Pulmonary artery endothelial cell (primary cell): ENCODE results near the gene ACHE. TPM values are rescaled to one million over a fixed set of nuclear protein-coding genes. Genes with fewer than 3 reads are reported as not detected.

ENCODE experiments used
- DNase-seq: peaks from one replicate; pipeline ENCODE4 v3.0.0-alpha.2; 2011; ENCODE audit warnings: low read depth, low spot score
- total RNA-seq: library from RNA; depleted of rRNA; stranded (reverse); fragments of >200 nt; gene quantifications from 2 replicates; pipeline ENCODE4 v1.2.3, GENCODE V29; 2014

The ACHE gene
- total RNA-seq, 1 donor from 2014 or later, result 0.33 TPM

DNA sequence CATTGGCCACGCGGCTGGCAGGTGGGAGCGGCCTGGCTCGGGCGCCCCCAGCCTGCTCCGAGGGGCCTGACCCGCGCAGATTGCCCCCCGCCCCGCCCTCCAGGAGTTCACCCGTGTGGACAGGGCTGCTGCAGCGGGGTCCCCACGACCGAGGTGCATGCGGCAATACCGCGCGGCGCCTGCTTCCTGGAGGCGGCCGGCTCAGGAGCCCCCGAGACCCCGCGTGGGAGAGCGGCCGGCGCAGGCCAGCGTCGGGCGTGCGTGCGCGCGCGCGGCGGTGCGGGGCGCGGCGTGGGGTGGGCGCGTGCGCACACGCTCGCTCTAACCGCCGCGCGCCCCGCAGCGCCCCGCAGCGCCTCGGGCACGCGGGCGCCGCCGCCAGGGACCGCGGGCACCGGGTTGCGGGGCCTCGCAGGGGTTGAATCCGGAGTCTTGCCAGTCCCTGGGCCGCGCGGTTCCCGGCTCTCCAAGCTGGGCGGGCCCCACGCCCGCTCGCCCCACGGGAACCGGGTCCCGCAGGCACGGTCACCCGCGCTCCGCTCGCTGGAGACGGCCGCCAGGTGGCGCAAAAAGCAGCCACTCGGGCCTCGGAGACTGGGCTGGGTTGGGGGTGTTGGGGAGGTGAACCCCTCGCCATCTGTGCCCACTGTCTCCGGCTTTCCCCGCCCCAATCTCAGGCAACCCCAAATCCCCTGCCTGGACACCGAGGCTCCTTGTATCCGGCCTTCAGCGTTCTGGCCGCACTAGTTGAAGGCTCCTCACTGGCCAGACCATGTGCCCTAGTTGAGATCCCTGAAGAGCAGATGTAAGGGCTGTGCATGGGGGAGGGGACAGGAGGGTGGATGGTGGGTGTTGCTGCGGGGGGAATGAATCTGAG lies 1.3 kb upstream of the ACHE start:
- no peak for DNase-seq

DNA sequence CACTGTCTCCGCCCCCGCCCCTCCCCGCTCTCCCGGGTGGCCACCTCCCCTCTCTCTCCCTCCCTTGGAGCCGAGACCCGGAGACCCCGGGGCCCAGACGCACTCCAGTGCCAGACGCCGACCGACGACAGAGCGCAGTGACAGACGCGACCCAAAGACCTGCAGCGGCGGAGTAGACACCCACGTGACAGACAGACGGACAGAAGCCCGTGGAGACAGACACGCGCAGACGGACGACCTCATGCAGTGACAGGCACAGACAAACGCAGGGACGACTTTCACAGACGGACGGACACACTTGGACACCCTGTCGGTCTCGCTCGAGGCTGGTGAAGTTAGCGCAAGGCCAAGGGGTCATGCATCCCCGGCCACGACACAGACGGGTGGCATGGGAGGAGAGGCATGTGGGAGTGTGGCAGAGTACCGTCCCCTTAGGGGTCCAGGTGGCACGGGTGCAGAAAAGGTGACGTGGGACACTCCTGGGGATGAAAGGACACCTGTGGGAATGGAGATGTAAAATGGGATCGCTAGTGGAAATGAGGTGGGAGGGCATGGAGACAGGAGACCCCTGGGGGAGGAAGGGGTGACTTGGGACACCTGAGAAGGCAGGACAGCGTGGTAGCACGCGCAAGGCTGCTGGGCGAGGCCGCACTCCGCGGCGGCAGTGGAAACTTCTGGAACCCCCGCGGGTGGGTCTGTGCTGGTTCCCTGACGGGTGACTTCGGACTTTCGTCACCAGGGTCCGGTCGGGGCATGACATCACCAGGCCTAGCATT lies 456 bp upstream of the ACHE start:
- DNase-seq, result no peak

DNA sequence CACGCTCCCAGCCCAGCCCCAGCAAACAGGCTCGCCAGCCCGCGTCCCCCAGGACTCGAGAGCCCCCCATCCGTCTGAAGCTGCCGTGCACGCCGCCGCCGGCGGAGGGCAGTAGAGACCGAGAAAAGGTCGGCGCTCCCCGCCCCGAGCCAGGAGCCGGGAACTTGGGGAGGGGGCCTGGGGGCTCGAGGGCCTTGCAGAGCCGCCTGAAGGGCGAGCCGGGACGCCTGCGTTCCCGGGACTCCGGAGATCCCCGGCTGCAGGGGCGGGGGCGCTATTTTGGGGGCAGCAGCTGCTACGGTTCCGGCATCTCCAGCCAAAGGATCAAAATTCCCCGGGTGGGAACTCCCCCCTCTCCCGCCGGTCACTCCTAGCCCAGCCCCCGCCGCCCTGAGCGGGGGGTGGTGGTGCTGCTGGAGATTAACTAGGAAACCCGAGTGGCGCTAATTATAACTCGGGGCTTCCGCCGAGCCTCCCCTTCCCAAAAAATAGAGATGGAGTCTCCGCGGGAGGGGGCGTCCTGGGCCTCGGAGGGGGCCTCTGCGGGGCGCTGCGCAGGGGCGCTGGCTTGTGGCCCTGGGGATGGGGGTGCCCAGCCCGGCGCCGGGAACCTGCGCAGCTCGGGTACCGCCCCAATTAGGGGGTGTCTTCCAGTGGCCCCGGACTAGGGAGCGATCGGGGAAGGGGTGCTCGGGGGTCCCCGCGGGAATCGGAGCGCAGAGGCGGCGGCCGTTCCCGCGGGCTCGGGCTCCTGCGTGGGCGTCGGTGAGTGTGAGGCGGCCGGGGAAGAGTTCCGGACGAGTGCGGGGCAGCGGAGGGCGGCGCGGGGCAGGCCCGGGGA lies 608 bp downstream of the ACHE start:
- no peak for DNase-seq

DNA sequence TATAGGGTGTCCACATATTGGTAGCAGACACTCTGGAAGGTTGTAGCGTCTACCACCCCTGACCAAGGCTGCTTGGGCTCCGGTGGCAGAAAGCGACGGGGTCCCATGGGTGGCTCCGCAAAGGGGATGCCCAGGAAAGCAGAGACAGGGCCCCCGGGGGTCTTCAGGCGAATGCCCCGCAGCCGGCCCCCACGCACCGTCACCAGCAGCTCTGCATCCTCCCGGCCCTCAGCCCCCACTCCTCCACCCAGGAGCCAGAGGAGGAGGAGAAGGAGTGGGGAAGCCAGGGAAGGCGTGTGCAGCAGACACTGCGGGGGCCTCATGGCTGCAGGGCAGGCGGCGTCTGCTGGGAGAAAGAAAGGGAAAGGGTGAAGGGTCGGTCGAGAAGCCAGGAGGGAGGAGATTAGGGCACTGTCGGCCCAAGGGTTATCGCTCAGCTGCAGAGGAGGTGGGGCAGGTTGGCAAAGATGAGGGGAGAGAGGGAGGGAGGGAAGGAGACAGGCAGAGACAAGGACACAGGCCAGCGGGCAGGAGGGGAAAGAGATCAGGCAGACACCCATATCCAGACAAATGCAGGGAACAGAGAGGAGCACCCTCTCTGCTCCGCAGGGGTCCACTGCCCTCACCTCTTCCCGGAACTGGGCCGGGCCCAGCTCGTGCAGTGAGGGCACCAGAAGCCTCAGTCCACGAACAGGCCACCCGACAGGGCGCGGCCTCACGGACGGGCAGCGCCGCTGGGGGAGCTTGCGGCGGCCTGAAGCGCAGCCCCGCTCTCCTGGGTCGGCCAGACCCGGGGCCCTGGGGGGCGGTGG lies 1.6 kb downstream of the ACHE start:
- DNase-seq, result no peak

DNA sequence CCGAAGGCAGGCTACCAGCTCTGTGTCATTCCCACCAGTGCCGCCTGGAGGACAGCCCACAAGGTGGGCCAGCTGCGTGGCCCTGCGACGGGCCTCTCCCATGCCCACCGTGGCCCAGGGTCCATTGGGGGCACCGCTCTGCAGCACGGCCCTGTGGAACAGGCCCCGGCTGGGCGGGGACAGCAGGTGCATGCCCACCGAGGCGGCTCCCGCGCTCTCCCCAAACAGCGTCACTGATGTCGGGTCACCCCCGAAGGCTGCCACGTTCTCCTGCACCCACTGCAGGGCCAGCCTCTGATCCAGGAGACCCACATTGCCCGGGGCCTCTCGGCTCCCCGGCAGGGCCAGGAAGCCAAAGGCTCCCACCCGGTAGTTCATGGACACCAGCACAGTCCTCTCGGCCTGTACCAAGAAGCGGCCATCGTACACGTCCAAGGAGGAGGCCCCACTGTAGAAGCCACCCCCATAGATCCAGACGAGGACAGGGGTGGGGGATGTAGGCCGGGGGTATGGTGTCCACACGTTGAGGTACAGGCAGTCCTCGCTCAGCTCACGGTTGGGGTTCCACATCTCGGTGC lies 2.3 kb downstream of the ACHE start:
- DNase-seq, result no peak

DNA sequence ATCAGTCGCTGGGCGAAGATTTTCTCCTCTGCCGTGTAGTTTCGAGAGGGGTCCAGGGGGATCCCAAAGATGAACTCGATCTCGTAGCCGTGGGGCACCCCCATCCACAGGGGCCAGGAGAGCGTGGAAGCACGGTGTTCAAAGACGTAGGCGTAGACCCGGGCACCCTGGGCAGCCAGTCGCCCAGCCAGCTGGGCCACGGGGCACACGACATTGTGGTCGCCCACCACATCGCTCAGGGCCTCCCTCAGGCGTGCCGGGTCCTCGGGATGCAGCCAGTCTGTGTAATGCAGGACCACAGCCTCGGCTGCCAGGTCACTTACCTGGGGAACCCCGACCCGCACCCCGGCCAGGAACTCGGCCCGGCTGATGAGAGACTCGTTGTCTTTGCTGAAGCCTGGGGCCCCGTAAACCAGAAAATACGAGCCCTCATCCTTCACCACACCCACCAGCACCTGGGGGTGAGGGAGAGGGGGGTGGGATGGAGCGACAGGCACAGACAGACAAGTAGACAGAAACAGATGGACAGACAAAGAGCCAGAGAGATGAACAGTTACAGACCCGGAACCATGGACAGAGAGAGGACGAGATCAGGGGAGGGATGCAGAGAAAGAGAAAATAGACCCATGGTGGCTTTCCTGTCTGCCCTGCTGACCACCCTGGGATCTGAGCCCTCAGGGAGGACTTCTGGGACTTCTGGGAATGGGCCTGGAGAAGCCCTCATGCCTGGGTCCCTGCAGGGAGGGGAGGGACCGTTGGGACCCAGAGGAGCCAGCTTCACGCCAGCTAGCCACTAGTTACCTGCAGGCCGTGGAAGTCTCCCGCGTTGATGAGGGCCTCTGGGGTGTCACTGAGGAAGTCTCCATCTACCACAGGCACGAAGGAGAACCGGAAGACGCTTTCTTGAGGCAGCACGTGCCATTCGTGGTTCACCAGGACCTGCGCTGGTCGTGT lies 3.0 kb downstream of the ACHE start:
- DNase-seq, result no peak

DNA sequence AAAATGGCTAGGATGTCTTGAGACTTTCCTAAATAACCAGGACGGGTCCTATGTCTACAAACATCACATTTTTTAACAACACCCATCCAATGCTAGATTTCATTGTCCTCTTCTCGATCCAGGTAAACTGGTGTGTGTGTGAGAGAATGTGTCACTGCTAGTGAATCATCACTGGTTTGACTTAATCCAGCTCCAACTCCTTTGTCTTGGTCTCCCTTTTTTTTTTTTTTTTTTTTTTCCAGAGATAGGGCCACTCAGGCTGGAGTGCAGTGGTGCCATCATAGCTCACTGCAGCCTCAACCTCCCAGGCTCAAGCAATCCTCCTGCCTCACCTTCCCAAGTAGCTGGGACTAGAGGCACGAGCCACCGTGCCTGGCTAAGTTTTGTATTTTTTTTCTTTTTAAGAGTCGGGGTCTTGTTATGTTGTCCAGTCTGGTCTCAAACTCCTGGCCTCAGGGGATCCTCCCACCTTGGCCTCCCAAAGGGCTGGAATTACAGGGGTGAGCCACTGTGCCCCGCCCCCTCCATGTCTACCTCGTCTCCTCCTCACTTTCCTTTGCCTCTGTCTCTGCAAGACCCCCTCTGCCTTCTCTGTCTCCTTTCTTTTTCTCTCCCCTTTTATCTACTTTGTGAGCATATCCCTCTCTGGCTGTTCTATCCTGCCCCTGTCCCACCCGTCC lies 4.0 kb downstream of the ACHE start:
- no peak for DNase-seq

DNA sequence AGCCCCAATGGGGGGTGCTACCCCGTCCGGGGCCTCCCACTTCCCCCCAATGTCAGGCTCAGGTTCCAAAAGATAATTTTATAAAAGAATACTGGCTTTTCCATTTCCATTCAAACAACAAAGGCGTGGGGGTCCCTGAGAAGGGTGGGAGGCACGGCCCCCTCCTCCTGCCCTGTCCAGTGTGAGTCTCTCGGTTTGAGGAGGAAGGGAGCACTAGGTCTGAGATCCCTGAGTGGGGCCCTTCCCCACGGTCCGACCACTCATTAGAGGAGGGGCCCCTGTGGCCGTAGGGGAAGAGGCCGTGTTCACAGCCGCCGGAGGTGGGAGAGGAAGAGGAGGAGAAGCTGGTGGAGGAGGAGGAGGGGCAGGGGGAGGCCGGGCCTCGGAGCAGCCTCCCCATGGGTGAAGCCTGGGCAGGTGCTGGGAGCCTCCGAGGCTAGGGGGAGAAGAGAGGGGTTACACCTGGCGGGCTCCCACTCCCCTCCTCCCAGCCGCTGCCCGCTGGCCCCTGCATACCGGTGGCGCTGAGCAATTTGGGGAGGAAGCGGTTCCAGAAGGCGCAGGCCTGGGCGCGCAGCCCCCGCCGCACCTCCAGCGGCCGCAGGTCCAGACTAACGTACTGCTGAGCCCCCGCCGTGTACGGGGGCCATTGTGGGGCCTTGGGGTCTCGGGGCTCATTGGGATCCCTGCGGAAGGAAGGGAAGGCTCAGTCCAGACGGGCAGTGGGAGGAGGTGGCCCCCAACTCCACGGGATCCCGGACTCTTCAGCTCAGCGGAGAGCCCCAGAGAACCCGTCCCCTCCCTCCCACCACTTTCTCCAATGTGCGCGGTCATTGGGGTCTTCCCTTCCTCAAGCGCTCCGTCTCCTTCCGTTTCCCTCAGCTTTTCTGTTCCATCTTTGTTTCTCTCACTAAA lies 4.8 kb downstream of the ACHE start:
- DNase-seq, result no peak

DNA sequence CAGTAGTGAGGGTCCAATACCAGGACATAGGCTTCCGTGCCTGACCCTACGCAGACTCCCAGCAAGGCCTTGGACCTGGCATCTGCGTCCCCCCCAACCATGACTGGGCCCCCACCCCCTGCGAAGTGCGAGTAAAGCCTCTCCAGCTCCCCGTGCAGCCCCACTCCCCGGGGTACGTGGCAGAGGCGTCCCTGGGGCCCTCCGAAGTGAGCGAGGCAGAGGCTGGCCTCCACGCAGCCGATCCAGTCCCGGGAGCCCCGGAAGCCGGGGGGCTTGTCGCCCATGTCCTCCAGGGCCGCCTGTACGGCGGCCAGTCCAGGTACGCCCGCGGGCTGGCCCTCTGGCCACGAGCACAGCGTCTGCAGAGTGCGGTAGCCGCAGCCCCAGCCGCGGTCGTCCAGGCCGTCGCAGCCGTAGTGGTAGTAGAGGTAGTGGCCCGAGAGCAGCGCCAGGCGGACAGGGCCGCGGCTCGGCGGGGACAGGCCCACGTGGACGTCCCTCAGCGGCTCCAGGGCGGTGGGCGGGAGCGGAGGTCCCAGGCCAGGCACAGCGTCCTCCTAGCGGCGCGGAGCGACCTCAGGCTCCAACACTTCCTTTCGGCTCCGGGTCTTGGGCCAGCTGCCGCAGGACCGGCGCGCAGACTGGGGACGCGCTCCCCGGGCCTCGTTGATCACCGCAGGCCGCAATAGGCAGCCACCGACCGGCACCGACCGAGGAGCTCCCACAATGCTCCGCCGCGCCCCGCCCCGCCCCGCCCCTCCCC lies 6.5 kb downstream of the ACHE start, which contains the start of gene UFSP1:
Gene UFSP1, minus strand, starts transcription at position 728 of the 763 bp plus-strand sequence. Its CDS starts 444 bp downstream, at position 284.
- no peak for DNase-seq

DNA sequence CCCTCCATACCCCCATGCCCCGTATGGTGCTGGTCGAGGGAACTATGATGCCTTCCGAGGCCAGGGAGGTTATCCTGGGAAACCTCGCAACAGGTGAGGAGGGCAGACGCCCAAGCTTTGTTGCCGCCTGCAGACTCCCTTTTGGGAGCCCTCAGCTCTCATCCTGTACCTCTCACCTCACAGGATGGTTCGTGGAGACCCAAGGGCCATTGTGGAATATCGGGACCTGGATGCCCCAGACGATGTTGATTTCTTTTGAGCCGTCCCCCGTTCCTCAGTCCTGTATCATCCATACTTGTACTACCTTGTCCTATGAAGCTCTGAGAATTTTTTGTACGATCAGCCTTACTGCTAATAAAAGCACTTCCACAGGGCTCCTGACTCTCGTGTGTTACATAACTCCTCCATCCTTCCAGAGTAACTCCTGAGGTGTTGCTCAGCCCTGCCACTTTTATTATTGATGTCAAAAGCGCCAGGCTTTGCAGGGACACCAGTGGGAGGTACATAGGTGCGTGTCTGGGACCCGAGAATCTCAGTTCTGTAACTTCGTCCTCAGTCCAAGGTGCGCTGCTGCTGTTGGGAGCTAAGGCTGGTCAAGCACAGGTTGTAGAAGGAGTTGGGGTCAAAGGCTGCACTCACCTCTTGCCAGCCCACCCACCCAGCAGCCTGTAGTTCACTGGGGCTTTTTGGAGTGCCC lies 7.2 kb downstream of the ACHE start:
- no peak for DNase-seq

DNA sequence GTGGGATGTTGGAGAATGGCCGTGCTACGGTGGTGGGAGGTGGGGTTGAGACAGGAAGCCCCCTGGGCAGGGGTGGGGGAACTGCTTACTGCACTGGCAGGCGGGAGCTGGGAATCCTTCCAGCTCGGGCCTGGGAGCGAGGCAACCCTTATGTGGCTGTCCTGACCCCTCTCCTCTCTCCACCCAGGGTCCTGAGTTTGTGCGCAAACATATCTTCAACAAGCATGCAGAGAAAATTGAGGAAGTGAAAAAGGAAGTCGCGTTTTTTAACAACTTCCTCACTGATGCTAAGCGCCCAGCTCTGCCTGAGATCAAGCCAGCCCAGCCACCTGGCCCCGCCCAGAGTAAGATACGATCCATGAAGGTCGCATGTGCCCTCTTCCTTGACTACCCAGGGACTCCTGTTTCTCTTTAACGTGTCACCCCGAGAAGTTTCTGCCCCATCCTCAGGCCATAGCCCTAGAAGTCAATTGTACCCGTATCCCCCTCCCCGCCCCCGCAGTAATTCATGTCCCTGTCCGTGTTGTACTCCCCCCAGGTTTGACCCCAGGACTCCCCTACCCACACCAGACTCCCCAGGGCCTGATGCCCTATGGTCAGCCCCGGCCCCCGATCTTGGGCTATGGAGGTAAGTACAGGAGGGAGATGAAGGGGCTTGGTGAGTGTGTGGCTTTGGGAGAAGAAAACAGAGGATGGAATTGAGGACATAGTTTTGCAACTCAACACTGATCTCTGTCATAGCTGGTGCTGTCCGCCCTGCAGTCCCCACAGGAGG lies 8.0 kb downstream of the ACHE start:
- no peak for DNase-seq

DNA sequence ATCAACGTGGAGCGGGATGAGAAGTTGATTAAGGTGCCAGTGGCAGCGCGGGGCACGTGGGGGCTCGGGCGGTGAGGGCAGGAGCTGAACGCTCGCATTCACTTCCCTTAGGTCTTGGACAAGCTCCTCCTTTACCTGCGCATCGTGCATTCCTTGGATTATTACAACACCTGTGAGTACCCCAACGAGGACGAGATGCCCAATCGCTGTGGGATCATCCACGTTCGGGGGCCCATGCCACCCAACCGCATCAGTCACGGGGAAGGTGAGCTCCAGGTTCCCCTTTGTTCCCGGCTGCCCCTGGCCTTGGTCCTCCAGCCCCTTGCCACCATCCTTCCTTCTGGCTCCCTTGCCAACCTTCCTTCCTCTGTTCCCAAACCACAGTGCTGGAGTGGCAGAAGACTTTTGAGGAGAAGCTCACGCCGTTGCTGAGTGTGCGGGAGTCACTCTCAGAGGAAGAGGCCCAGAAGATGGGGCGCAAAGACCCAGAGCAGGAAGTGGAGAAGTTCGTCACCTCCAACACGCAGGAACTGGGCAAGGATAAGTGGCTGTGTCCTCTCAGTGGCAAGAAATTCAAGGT lies 8.7 kb downstream of the ACHE start:
- no peak for DNase-seq

DNA sequence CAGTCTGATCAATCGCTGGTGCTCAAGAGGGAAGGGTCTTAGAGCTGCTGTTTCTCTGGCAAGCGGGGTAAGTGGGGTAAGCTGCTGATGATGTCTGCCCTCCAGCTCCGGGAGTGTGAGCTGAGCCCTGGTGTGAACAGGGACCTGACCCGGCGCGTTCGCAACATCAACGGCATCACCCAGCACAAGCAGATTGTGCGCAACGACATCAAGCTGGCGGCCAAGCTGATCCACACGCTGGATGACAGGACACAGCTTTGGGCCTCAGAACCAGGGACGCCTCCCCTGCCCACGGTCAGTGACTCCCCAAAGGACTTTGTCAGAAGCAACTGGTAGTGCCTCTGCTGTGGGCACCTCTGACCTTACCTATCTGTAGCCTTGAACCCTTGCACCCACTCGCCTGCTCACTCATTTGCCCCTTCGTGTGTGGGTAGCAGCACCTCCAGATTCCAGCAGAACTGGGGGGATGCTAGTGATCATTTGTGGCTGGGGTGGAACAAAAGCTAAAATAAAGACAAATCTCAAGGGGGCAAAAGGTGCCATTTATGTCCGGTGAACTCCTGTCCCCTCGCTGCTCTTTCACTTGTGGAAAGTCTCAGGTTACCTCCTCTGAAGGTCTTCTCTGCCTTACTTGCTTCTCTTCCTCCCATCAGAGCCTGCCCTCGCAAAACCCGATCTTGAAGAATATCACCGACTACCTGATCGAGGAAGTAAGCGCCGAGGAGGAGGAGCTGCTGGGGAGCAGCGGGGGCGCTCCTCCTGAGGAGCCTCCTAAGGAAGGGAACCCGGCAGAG lies 9.3 kb downstream of the ACHE start:
- no peak for DNase-seq

DNA sequence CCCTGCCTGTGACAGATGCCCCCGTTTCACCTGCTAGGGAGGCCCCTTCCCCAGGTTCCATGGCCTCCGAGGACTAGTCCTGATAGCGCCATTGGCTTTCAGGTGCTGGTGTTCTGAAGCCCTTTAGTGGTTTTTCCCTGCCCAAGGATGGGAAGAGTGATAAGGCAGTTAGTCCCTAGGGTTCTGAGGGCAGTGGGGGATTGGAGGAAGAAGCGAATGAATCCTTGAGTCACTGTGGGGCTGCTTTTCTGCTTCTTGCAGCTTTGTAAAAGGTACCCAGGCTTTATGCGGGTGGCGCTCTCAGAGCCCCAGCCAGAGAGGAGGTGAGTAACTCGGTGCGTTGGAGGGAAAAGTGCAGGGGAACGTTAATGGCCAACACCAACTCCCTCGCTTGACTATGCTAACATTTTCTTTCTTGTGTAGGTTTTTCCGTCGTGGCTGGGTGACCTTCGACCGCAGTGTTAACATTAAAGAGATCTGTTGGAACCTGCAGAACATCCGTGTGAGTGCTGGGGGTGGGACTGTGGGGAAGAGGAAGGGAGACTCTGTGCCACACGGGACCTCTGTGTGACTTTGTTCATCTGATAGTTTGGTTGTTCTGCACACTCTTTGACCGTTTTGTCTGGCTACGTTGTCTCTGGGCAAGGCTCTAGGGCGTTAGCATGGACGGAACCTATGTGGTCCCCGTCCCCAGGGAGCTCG lies 10.1 kb downstream of the ACHE start:
- DNase-seq, result no peak
